HG03378 (cell line): ENCODE results near the gene STMN1.

Source experiments
- ATAC-seq: cut with Tn5 transposase; IDR thresholded peaks from one replicate; pipeline ENCODE4 v1.9.1; 2021; ENCODE audit warnings: mild to moderate bottlenecking, moderate library complexity; ENCODE audit not compliant: unreplicated experiment

The STMN1 gene

GRCh38 chr1:25922056-25922970, 16.1 kb upstream of the STMN1 start:
- ATAC-seq: no peak

GRCh38 chr1:25918615-25919014, 12.4 kb upstream of the STMN1 start:
- ATAC-seq: no peak

GRCh38 chr1:25917996-25918395, 11.8 kb upstream of the STMN1 start:
- ATAC-seq: no peak

GRCh38 chr1:25916460-25916859, 10.2 kb upstream of the STMN1 start:
- no peak for ATAC-seq

- ATAC-seq: no peak
Observed at GRCh38 chr1:25914074-25914995, 8.1 kb upstream of the STMN1 start.

- no peak for ATAC-seq
Observed at GRCh38 chr1:25913206-25913605, 7.0 kb upstream of the STMN1 start.

GRCh38 chr1:25912076-25912831, 6.0 kb upstream of the STMN1 start:
- ATAC-seq: no peak

- ATAC-seq: no peak
Observed at GRCh38 chr1:25911162-25911561, 4.9 kb upstream of the STMN1 start.

GRCh38 chr1:25909040-25909439, 2.8 kb upstream of the STMN1 start:
- no peak for ATAC-seq

GRCh38 chr1:25908161-25908560, 1.9 kb upstream of the STMN1 start:
- ATAC-seq: no peak

GRCh38 chr1:25907601-25908000, 1.4 kb upstream of the STMN1 start:
- ATAC-seq: no peak

- no peak for ATAC-seq
Observed at GRCh38 chr1:25906644-25907300, 553 bp upstream of the STMN1 start.

- peak; percentile 42 for ATAC-seq
Observed at GRCh38 chr1:25904943-25905679, 1.1 kb downstream of the STMN1 start.

GRCh38 chr1:25903986-25904385, 2.2 kb downstream of the STMN1 start:
- no peak for ATAC-seq

- ATAC-seq: no peak
Observed at GRCh38 chr1:25902462-25902861, 3.8 kb downstream of the STMN1 start.

GRCh38 chr1:25900219-25900618, 6.0 kb downstream of the STMN1 start:
- no peak for ATAC-seq

- no peak for ATAC-seq
Observed at GRCh38 chr1:25899792-25900191, 6.4 kb downstream of the STMN1 start.

- ATAC-seq: no peak
Observed at GRCh38 chr1:25898223-25899015, 7.8 kb downstream of the STMN1 start.

GRCh38 chr1:25897754-25898153, 8.5 kb downstream of the STMN1 start:
- no peak for ATAC-seq
